HG02678 (cell line): ENCODE results near the gene PRPF19.

Source experiments
- ATAC-seq: cut with Tn5 transposase; IDR thresholded peaks from one replicate; pipeline ENCODE4 v1.9.1; 2021; ENCODE audit warnings: mild to moderate bottlenecking, moderate library complexity; ENCODE audit not compliant: unreplicated experiment

PRPF19 gene

DNA sequence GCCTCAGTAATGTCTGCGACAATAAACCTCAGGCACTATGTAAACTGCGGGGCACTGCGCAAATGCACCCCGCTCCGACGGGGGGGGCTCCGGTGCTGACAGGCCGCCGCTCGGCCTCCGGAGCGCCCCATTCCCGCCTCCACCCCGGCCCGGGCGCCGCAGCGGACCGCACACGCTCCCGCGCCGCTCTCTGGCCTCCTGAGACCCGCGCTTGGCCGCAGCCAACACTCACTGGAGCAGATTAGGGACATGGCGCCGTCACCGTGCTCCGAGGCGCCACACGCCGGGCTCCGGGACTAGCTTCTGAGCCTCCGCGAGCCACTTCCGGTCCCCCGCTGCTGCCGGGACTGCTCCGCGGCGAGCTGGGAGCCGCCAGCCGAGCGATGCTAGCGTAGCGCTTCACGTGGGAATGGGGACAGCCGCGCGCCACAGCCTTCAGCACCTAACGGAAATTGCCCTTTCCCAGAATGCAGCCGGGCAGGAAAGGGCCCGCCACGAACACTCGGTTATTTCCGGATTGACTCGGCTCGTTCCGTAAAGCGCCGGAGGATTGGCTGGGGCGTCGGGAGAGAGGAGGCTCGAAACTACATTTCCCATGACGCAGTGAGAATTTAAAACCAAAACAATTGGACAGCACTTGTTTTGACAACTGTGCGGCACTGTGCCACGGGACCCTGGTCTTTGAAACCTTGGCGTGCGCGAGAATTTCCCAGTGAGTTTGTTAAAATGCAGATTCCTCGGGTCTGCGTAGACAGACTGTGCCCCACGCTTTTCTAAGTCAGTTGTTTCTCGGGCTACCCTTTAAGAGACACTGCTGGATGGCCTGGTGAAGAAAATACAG lies at the start of gene PRPF19:
TSS of gene PRPF19 (minus strand) at position 454 of the 841 bp plus-strand sequence. CDS start at position 251, 203 bp downstream.
- peak; percentile 74 for ATAC-seq

DNA sequence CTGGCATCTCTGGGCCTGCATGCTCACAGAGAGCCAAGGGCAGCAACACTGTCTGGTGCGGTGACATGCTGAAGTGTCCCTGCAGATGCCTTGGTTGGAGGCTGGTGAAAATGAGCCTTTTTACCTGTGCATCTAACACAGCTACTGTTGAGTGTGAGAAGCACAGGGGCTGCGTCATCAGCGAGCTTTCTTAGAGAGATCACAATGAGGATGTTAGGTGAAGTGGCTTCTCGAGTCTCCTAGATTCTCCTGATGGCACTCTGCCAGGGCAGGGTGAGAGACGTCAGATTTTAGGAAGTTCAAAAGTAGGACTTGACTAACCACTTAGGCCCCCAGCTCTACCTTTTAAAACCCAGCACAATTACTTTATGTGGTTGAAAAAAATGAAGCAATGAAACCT lies 49.2 kb upstream of the PRPF19 start:
- no peak for ATAC-seq

DNA sequence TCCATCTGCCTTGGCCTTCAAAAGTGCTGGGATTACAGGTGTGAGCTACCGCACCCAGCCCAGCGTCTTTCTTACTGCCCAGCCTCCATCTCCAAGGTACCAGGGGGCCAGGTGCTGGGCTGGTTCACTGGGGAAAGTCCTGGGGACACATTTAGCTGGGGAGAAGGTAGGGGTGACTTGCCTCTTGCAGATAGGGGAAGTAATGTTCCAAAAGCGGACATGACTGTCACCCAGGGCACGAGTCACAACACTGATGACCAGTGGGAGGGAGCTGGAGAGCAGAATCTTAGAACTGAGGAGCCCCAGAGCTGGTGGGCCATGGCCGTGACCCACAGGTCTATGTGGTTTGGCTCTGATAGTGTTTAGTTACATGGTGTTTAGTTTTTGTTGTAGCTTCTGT lies 48.0 kb upstream of the PRPF19 start:
- no peak for ATAC-seq

DNA sequence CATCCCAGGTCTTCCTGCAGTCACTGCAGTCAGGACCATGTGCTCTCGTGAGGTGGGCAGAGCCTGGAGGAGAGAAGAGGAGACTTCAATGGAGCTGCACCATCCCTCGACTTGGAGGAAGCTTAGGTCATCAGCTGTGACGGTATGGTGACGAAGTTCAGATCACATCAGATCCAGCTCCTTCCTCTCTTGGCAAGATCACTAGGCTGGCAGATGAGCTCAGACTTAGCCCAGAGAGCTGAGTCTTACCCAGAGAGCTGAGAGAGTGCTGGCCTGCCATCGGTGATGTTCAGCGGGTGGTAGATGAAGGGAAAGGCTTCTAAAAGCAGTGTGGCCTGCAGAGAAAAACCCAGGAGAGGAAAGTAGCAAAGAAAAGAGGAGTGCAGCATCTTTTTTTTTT lies 47.4 kb upstream of the PRPF19 start:
- no peak for ATAC-seq

DNA sequence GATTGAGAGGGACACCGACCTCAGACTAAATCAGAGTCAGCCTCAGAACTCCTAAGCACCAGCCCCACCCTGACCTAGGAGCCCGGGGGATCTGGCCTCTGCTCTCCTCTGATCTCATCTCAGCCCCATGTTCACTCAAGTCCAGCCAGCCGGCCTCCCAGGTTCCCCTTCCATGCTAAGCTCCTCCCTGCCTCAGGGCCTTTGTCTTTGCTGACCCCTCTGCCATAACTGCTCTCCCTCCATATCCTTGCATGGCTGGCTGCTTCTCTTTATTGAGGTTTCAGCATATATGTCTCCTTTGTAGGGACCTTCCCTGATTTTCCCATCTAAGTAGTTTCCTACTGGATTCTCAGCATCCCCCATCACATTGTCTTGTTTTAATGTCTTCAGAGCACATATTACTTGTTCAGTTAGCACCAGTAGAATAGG lies 46.4 kb upstream of the PRPF19 start:
- no peak for ATAC-seq

DNA sequence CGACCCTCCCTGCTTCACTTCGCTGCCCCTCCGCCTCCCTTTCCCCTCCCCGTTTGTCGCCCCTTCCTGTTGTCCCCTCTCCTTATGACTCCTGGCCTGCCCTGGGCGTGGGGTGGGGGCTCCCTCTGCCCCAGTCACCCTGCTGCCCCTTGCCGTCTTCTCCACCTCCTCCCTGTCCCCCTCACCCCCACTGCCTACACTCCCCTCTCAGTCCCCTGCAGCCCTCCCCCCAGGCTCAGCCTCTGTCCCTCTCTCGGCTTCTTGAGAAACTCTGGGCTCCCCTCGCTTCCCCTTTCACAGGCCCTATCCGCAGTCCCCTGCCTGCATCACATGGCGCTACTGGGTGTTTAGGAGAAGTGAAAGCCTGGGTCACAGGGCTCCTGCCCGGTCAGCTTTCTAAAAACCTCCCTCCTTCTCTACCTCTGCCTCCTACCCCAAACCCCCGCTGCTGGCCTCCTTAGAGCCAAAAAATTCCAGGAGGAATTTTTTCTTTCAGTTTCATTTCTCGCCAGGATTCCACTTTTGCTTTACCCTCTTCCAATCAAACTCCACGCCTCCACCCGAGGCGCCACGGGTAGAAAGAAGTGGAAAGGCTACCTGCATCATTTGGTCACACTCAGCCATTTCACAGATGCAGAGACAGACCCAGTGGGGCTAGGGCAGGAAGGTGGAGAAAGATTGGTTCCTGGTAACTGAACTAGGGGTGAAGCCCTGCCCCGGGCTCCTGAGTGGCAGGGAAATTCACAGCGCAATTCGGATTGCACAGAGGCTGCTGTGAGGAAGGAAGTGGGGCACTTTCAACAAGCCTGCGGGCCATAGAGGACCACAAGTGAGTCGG lies 45.7 kb upstream of the PRPF19 start, which contains the start of gene SLC15A3:
TSS of gene SLC15A3 (minus strand) at position 273 of the 838 bp plus-strand sequence. CDS start 625 bp downstream, outside the sequence.
- peak; percentile 70 for ATAC-seq

DNA sequence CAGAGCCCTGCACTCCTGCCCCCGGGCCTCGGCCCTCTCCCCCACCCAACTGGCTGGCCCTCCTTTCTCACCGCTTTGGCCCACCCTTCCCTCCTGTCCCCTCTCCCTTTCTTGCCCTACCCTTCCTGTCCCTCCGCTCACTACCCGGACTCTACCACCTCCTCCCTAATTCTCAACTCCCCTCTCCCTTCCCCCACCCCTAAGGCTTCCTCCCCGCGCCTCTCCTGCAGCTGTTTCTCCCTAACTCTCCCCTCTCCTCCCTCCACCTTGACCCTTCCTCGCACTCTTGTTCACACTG lies 45.2 kb upstream of the PRPF19 start:
- no peak for ATAC-seq

DNA sequence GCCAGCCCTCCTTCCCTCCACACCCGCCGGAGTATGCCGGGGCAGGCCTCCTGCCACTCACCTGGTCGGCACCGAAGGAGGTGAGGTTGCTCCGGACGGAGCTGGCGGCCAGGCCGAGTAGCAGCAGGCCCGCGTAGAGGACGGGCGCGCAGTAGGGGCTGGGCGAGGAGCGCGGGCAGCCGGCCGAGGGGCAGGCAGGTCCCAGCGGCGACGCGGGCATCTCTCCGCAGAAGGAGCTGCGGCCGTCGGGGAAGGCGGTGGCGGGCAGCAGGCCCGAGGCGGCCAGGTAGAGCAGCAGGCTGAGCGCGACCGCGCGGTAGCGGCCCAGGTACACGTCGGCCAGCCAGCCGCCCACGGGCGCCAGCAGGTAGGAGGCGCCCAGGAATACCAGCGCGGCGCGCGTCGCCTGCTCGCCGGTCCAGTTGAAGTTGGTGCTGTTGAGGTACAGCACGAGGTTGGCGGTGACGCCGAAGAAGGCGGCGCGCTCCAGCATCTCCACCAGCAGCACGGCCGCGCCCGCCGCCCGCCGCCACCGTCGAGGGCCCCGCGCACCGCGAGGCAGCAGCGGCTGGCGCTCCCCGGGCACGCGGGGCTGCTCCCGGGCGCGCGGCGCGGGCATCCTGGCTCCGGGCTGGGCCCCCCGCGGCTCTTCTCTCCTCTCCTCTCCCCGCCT lies 44.7 kb upstream of the PRPF19 start:
- ATAC-seq: no peak

DNA sequence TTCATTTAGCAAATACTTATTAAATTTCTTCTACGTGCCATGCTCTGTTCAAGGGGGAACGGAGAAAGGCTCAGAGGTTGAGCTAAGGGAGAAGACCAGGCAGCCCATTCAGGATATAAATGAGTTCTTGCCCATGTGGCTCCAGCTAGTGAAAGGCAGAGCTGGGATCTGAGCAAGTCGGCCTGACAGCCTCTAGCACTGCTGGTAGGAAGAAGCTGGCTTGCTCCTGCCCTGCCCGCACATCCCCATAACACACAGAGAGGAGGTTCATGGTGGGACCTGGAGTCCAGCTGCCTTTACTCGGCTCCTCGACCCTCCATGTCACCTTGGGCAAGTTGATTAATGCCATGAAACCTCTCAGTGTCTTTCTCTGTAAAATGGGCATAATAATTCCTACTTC lies 43.6 kb upstream of the PRPF19 start:
- no peak for ATAC-seq

DNA sequence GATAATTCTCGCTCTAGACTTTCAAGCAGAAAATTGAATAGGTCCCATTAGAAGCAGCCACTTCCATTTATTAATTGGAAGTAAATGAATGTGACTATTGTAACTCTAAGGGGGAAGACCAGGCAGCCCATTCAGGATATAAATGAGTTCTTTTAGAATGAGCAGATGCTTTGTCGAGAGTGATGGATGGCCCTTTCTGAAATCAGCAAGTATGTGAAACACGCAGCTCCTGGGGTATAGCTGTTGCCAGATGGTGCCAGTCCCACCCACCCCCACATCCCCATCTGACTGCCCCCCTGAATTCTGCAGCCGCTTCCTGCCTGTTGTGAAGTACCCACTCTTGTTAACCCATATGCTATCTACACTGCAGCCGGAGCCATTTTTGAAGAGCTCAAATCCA lies 41.9 kb upstream of the PRPF19 start:
- no peak for ATAC-seq

DNA sequence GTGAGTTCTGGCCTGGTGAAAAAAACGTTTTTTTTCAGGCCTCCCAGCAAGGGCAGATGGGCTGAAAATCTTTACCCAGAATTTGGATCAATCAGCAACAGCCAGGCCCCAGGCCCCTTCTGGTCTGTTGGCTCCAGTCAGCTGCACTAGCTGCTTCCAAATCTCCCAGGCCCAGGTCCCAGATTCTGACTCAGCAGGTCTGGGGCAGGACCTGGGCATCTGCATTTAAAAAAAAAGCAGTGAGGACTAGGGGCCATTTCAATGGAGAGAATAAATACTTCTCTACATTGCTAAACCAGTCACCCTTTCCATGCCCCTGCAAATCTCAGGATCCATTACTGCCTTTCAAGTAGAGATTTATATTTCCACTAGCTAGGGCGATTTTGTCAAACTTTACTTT lies 41.3 kb upstream of the PRPF19 start:
- no peak for ATAC-seq

DNA sequence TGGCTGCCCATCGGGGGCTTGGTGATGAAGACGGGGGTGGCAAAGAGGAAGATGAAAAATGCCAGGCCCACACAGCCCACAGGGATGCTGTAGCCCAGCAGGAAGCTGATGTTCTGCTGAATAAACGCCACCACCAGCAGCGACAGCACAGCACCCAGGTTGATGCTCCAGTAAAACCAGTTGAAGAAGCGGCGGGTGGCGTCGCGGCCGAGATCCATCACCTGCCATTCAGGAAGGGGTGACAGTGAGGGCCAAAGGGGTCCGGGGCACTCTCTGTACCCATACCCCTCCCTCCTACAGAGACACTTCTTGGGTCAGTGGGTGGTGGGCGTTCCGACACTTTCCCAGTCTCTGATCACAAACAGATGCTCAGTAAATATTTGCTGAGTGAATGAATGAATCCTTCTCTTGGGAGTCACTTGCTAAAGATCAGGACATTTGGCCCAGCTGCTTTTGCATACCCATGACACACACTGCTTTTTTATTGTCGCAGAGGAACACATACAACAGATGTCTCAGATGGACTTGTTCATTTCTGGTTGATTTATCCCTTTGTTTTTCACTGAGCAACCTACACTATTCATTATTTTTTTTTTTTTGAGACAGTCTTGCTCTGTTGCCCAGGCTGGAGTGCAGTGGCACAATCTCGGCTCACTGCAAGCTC lies 40.3 kb upstream of the PRPF19 start:
- ATAC-seq: no peak

DNA sequence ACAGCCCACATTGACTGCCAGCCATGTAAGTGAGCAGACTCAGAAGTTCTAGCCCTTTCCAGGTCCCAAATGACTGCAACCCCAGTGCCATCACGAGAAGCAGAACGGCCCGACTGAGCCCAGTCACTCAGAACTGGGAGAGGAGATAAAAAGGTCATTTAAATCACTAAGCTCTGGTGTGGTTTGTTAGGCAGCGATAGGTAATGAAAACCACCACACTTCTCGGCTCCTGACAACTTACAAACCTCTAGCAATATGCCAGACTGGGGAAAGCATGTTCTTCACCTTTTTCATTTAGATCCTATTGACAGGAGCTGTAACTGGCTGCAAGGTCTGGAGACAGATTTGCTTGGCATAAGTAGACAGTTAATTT lies 38.9 kb upstream of the PRPF19 start:
- no peak for ATAC-seq

DNA sequence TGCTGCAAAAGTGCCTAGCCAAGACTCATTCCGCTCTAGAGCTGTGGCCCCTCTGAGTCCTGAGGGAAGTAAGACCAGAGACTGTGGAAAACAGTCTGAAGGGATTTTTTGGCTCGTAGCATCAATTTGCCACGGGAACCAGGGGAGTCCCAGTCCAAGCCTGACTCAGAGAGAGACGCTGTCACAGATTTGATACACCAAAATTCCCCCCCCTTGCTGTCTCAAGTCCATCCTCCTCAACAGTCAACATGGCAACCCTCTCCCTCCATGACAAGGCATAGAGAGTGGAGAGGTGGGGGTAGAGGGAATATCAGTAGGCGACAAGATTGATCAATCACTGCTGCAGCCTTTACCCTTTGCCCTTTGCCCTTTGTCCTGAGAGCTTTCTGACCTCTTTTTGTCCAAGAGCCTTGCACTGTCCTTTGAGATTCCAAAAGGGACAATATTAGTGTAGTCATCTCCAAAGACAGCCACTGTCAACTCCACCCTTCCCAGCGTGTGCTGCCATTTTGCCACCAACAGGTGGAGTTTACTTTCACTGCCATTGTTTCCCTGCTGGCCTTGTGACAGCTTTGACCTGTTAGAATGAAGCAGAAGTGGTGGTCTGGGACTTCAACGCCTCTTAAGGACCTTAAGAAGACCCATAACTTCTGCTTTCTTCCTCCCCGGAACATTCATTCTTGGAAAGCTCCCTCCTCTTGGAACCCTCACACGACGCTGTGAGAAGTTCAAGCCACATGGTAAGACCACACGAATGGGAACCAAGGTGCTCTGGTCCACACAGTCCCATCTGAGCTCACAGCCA lies 38.3 kb upstream of the PRPF19 start:
- no peak for ATAC-seq

DNA sequence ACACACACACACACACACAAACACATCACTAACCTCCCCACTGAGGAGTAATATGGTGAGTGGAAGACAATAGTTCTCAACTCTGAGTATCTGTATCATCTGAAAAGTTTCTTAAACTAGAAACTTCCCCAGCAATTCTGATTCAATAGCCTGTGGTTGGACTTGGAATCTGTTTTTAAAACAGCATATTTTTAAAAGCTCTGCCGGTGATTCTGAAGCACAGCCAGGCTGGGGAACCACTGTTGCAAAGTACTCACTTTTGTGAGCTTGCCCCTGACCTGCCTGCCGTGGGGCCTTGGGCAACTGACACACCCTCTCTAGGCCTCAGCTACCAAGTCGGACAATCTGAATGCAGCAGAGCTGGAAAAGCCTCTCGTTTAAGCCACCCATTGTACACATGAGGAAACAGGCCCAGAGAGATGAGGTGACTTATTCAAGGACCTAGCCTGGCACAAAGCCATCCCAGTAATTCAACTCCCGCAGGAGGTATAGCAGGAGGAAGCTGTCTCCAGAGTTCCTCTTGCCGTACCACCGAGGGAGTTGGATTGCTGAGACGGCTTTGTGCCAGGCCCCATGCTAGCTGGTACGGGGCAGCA lies 36.7 kb upstream of the PRPF19 start:
- ATAC-seq: no peak

DNA sequence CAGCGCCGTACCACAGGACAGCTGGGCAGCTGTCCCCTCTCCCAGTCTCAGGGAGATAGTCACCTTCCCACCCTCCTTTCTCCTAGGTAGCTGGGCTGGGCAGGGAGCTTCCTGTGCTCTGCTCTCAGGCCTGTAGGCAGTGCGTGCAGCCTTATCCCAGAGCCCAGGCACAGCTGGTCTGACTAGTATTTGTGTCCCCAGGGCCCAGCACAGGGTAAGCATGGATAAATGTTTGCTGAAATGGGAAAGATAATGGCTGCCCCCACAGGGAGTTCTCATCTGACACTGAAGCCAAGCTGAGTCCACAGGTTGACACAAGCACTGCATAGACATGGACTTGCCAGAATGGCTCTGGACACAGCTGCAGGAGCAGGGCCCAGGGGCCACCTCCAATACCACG lies 35.8 kb upstream of the PRPF19 start:
- no peak for ATAC-seq

DNA sequence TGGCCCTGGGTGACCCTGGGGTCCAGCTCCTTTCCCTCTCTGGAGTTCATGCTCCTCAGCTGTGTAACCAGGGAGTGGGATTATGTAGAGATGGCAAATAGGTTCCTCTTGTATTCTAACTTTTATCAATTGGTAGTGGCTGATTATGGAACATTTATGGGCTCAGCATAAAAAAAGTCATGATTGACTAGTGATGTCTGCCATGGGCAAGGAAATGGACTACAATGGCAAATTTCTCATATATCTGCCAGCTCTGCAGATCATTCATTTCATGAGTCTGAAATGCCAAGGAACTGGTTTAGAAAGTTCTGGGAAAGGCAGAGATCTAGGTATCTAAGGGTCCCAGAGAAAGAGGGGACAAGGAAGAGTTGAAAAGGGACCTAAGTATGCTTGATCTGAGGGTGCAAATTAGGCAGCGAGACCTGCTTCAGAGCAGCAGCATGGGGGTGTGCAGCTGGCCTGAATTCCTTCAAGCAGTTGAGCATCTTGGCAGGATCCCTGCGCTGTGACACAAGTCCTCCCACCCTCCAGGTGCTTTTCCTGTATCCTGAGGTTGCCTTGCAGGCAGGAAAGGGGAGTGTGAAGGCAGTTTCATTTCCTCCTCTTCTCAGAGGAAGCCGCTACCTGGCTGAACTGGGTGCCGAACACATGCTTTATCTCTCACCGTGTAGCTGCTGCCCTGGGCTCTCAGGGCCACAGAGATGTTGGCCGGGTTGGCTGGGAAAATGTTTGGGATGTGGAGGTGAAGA lies 35.2 kb upstream of the PRPF19 start:
- no peak for ATAC-seq

DNA sequence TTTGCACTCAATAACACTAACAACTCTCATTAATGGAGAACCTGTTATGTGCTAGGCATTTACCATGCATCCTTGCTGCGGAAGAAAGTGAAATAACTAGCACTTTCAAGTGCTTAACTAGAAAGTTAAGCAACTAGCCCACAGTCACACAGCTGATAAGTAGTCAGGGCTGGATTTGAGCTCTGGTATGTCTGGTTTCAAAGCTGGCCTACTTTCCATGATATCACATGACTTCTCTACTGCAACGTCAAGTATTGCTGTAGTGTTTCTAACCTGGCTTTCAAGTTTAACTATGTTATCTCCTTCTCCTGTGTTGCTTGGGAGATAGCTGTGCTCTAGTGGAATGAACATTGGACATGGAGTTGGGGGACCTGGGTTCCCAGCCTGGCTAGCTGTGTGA lies 33.5 kb upstream of the PRPF19 start:
- ATAC-seq: no peak

DNA sequence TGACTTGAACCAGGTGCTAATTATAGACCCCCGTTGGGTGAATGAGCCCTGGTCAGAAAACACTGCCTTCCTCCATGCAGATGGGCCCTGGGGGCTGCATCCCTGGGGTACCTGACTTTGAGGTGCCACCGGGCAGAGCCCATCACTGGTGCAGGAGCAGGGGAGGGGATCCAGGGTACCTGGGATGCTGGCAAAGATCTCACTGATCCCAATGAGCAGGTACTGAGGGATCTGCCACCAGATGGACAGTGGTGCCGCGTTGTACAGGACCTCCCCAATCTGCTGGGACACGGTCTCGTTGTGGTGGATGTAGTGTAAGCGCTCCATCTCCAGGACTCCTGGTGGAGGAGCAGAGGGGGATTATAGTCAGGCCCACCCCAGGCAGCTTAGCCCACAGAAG lies 32.9 kb upstream of the PRPF19 start:
- ATAC-seq: no peak
